ENCODE measurements around the gene ARRB2.
"Not testable (repeated sequence)": the region's sequence is repeated elsewhere in the genome, so short reads cannot be mapped to it uniquely, and the experiment has no call there.

Gene ARRB2

GRCh38 chr17:4703330-4703691 is 7.1 kb upstream of the ARRB2 start:
- DNase-seq = no peak

- not testable (repeated sequence) for DNase-seq
Measured at GRCh38 chr17:4704574-4704907, 5.9 kb upstream of the ARRB2 start.

GRCh38 chr17:4704991-4705390 is 5.4 kb upstream of the ARRB2 start:
- DNase-seq = no peak

GRCh38 chr17:4706121-4706520 is 4.3 kb upstream of the ARRB2 start:
- DNase-seq = no peak

- DNase-seq = peak in 1 of 4 experiments; percentile 17
Measured at GRCh38 chr17:4708436-4708835, 2.0 kb upstream of the ARRB2 start.

GRCh38 chr17:4710693-4711634 is 532 bp downstream of the ARRB2 start:
- DNase-seq = peak in 1 of 4 experiments; percentile 34

- DNase-seq = no peak
Measured at GRCh38 chr17:4711661-4712181, 1.3 kb downstream of the ARRB2 start.

GRCh38 chr17:4712526-4712925 is 2.1 kb downstream of the ARRB2 start:
- DNase-seq = no peak

- DNase-seq = not testable (repeated sequence)
Measured at GRCh38 chr17:4714340-4715062, 4.1 kb downstream of the ARRB2 start.

GRCh38 chr17:4715063-4715744 is 4.8 kb downstream of the ARRB2 start:
- DNase-seq = peak in 1 of 4 experiments; percentile 30

- DNase-seq = no peak
Measured at GRCh38 chr17:4716081-4716480, 5.6 kb downstream of the ARRB2 start.

GRCh38 chr17:4717791-4718190 is 7.4 kb downstream of the ARRB2 start:
- DNase-seq = no peak

- no peak for DNase-seq
Measured at GRCh38 chr17:4718276-4718675, 7.8 kb downstream of the ARRB2 start.

- DNase-seq = no peak
Measured at GRCh38 chr17:4719146-4719545, 8.7 kb downstream of the ARRB2 start.

GRCh38 chr17:4719684-4720221 is 9.3 kb downstream of the ARRB2 start:
- DNase-seq = no peak

GRCh38 chr17:4720787-4721186 is 10.4 kb downstream of the ARRB2 start:
- DNase-seq = no peak

- DNase-seq = no peak
Measured at GRCh38 chr17:4721203-4722135, 11.0 kb downstream of the ARRB2 start.

- DNase-seq = no peak
Measured at GRCh38 chr17:4722678-4723240, 12.3 kb downstream of the ARRB2 start.

- DNase-seq = no peak
Measured at GRCh38 chr17:4724650-4725049, 14.2 kb downstream of the ARRB2 start.

GRCh38 chr17:4725646-4726310 is 15.3 kb downstream of the ARRB2 start:
- no peak for DNase-seq

- DNase-seq = no peak
Measured at GRCh38 chr17:4728124-4728523, 17.7 kb downstream of the ARRB2 start.

Measured in activated naive CD4-positive, alpha-beta T cell (primary cell).